ENCODE measurements around the gene ARRB1. TPM values are rescaled to one million over a fixed set of nuclear protein-coding genes. Genes with fewer than 3 reads are reported as not detected.

Gene ARRB1
- total RNA-seq, 2 donors from 2014 or later: 41.7 to 128 TPM

DNA sequence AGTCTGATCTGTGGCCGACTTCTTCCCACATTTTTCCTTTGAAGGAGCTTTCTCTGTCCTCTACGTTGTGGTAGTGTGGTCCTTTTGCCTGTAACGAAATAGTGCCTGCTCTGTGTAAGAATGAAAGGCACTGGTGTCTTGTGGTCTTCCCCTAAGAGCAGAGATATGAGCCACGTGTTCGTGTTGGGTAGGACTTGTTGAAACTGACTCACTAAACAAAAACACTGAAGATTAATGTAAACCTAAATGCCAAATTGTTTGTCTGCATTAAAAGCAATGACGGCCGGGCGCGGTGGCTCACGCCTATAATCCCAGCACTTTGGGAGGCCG lies 37.8 kb upstream of the ARRB1 start:
- Histone ChIP-seq H3K9ac (ENCODE audit: extremely low read depth, low read length, poor library complexity, severe bottlenecking) (no peak overlapping the region), H3K27ac (ENCODE audit: low read depth, low read length) (no peak overlapping the region), H3K27me3 (ENCODE audit: control insufficient read depth, insufficient read depth, low read length, poor library complexity, severe bottlenecking) (no peaks in the 10 kb centered on the region), H3K4me3 (ENCODE audit: low read length) (no peak overlapping the region), H3K4me1 (ENCODE audit: control insufficient read depth, insufficient read depth, low read length) (peaks cover 8% of the 10 kb centered on the region), H3K9me3 (ENCODE audit: control insufficient read depth, low read length) (no peaks in the 10 kb centered on the region), H3K36me3 (ENCODE audit: control insufficient read depth, insufficient read depth, low read length) (no peaks in the 10 kb centered on the region)
- Mint-ChIP-seq H3K27ac (no peak overlapping the region), H3K27me3 (ENCODE audit: insufficient read depth) (no peaks in the 10 kb centered on the region), H3K9me3 (no peaks in the 10 kb centered on the region), H3K36me3 (ENCODE audit: low read depth) (no peaks in the 10 kb centered on the region), H3K4me3 (no peak overlapping the region), H3K4me1 (peaks cover 18% of the 10 kb centered on the region)
- DNase-seq: no peak
- TF ChIP-seq, protein P1, sequence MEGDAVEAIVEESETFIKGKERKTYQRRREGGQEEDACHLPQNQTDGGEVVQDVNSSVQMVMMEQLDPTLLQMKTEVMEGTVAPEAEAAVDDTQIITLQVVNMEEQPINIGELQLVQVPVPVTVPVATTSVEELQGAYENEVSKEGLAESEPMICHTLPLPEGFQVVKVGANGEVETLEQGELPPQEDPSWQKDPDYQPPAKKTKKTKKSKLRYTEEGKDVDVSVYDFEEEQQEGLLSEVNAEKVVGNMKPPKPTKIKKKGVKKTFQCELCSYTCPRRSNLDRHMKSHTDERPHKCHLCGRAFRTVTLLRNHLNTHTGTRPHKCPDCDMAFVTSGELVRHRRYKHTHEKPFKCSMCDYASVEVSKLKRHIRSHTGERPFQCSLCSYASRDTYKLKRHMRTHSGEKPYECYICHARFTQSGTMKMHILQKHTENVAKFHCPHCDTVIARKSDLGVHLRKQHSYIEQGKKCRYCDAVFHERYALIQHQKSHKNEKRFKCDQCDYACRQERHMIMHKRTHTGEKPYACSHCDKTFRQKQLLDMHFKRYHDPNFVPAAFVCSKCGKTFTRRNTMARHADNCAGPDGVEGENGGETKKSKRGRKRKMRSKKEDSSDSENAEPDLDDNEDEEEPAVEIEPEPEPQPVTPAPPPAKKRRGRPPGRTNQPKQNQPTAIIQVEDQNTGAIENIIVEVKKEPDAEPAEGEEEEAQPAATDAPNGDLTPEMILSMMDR (conservative IDR thresholded peaks at IDR 0.05): no peak
- 91% methylated on average over 11 of the region's 11 CpGs; no CpG with 5 or more reads in 1 of the 2 experiments for WGBS, 2 experiments (ENCODE audit: insufficient coverage in 1 of 2, insufficient read length in 1 of 2)

DNA sequence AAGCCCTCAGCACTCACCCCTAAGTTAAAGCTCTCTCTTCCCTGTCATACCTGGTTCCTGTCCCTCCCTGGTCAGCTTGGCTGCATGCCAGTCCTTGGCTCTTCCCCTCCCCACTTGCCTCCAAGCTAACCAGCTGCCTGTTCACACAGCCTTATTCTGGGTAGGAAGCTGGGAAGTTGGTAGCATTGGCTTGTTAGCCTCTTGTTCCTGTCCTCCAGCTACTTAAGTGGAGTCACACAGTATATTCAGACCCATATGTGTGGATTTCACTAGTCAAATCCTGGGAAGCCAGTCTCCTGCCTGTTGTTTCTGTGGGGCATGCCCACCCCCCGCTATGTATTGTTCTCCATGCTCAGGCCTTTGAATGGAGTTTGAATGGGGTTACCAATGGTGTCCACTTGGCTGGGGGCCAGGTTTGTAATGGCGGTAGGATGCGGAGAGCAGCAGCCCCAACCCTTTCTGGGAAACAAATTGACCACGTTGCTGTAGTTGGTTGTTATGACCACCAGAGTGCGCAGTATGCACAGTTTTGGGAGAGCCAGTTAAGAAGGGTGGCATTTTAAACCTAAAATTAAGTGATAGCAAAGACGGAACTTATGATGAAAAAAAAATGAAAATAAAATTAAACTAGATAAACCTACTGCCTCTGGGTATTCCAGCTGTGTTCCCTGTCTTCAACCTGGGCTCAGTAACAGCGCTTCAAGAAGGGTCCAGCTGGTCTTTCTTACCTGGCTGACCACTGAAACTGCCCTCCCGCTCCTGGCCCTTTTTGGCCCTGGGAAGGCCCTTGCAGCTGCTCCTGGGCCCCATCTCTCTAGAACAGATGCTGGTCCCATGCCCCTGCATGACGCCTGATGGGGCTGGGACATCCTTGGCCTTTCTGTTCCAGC lies 37.2 kb upstream of the ARRB1 start:
- TF ChIP-seq, protein P1 (conservative IDR thresholded peaks at IDR 0.05): peak; percentile 91
- no peak overlapping the region for H3K9ac ChIP-seq (ENCODE audit: extremely low read depth, low read length, poor library complexity, severe bottlenecking)
- no peak overlapping the region for H3K4me3 Mint-ChIP-seq
- H3K9me3 ChIP-seq (ENCODE audit: control insufficient read depth, low read length): no peaks in the 10 kb centered on the region
- no peaks in the 10 kb centered on the region for H3K9me3 Mint-ChIP-seq
- 37 to 46% methylated on average over 7 to 9 of the region's 9 CpGs for WGBS, 2 experiments (ENCODE audit: insufficient coverage in 1 of 2, insufficient read length in 1 of 2)
- no peak overlapping the region for H3K27ac Mint-ChIP-seq
- peak; percentile 91 for DNase-seq
- H3K36me3 Mint-ChIP-seq (ENCODE audit: low read depth): no peaks in the 10 kb centered on the region
- no peaks in the 10 kb centered on the region for H3K36me3 ChIP-seq (ENCODE audit: control insufficient read depth, insufficient read depth, low read length)
- H3K27me3 Mint-ChIP-seq (ENCODE audit: insufficient read depth): no peaks in the 10 kb centered on the region
- peaks cover 8% of the 10 kb centered on the region for H3K4me1 ChIP-seq (ENCODE audit: control insufficient read depth, insufficient read depth, low read length)
- H3K4me1 Mint-ChIP-seq: peaks cover 13% of the 10 kb centered on the region
- no peak overlapping the region for H3K4me3 ChIP-seq (ENCODE audit: low read length)
- no peaks in the 10 kb centered on the region for H3K27me3 ChIP-seq (ENCODE audit: control insufficient read depth, insufficient read depth, low read length, poor library complexity, severe bottlenecking)
- H3K27ac ChIP-seq (ENCODE audit: low read depth, low read length): peak overlapping the region; percentile 12

DNA sequence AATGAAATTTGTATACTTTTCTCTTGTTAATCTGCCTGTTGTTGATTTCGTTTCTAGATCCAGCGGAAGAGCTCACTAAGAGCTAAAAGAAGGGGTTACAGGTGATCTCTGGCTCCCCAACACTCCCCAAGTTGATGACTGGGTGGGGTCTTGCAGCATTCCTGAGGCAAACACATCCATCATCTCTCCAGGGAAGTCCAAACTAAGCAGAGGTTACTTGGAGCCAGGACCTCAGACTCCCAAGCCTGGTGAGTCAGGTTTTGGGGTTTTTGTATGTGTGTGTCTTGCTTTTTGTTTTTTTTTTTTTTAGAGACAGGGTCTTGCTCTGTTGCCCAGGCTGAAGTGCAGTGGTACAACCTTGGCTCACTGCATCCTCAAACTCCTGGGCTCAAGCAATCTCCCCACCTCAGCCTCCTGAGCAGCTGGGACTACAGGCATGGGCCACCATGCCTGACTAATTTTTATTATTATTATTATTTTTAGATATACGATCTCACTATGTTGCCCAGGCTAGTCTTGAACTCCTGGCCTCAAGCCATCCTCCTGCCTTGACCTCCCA lies 36.4 kb upstream of the ARRB1 start:
- TF ChIP-seq, protein P1 (conservative IDR thresholded peaks at IDR 0.05): no peak
- Mint-ChIP-seq H3K4me3 (no peak overlapping the region), H3K36me3 (ENCODE audit: low read depth) (no peaks in the 10 kb centered on the region), H3K27ac (peak overlapping the region; percentile 86), H3K4me1 (peaks cover 20% of the 10 kb centered on the region), H3K27me3 (ENCODE audit: insufficient read depth) (no peaks in the 10 kb centered on the region), H3K9me3 (no peaks in the 10 kb centered on the region)
- Histone ChIP-seq H3K9ac (ENCODE audit: extremely low read depth, low read length, poor library complexity, severe bottlenecking) (no peak overlapping the region), H3K4me1 (ENCODE audit: control insufficient read depth, insufficient read depth, low read length) (peaks cover 8% of the 10 kb centered on the region), H3K36me3 (ENCODE audit: control insufficient read depth, insufficient read depth, low read length) (no peaks in the 10 kb centered on the region), H3K9me3 (ENCODE audit: control insufficient read depth, low read length) (no peaks in the 10 kb centered on the region), H3K4me3 (ENCODE audit: low read length) (no peak overlapping the region), H3K27me3 (ENCODE audit: control insufficient read depth, insufficient read depth, low read length, poor library complexity, severe bottlenecking) (no peaks in the 10 kb centered on the region), H3K27ac (ENCODE audit: low read depth, low read length) (no peak overlapping the region)
- no peak for DNase-seq
- WGBS, 2 experiments (ENCODE audit: insufficient coverage in 1 of 2, insufficient read length in 1 of 2): 83 to 93% methylated on average over 2 to 3 of the region's 3 CpGs

Measured in endodermal cell (in vitro differentiated cells).